DND-41 (cell line): ENCODE data around the gene SDHB.

Source experiments
- ATAC-seq: fragments of 200-7000 bp; cut with Tn5 transposase; 3 replicates; pipeline ENCODE4 v1.9.1; 2021; ENCODE audit warnings: low read depth; ENCODE audit not compliant: insufficient read depth
- DNase-seq: peaks from one replicate; pipeline ENCODE4 v3.0.0-alpha.2; 2020
- H2AFZ ChIP-seq: 2 replicates; pipeline ENCODE4 v1.6.0; 2012; ENCODE audit warnings: low read depth, low read length
- H3K27ac ChIP-seq: 2 replicates; pipeline ENCODE4 v1.5.1; 2012; ENCODE audit warnings: low read length, inconsistent platforms
- H3K27me3 ChIP-seq: fragments of 200-600 bp; sonication (generic); 2 replicates; pipeline ENCODE4 v1.6.0; 2012; ENCODE audit warnings: low read length, mild to moderate bottlenecking, inconsistent platforms; ENCODE audit not compliant: insufficient read depth, poor library complexity
- H3K36me3 ChIP-seq: 2 replicates; pipeline ENCODE4 v1.5.1; 2012; ENCODE audit warnings: low read length, inconsistent platforms; ENCODE audit not compliant: insufficient read depth
- H3K4me1 ChIP-seq: 2 replicates; pipeline ENCODE4 v1.5.1; 2012; ENCODE audit warnings: mild to moderate bottlenecking, low read length; ENCODE audit not compliant: insufficient read depth
- H3K4me2 ChIP-seq: 2 replicates; pipeline ENCODE4 v1.6.0; 2012; ENCODE audit warnings: mild to moderate bottlenecking, moderate library complexity, low read length, inconsistent platforms; ENCODE audit not compliant: insufficient read depth
- H3K4me3 ChIP-seq, 2 experiments: fragments of 200-600 bp in 1 of 2; shearing (Covaris generic) in 1 of 2; 2 replicates each; pipeline ENCODE4 v1.5.1; 2012 to 2016; ENCODE audit warnings: inconsistent platforms in 2 of 2, low read length in 2 of 2, mild to moderate bottlenecking in 2 of 2, low read depth in 1 of 2, moderate library complexity in 1 of 2
- H3K79me2 ChIP-seq: 2 replicates; pipeline ENCODE4 v1.6.0; 2012; ENCODE audit warnings: low read length, inconsistent platforms; ENCODE audit not compliant: insufficient read depth
- H3K9ac ChIP-seq: 2 replicates; pipeline ENCODE4 v1.6.0; 2012; ENCODE audit warnings: low read depth, mild to moderate bottlenecking, inconsistent platforms, low read length, moderate library complexity
- H3K9me3 ChIP-seq: 2 replicates; pipeline ENCODE4 v1.5.1; 2012; ENCODE audit warnings: low read length, moderate library complexity, mild to moderate bottlenecking, inconsistent platforms; ENCODE audit not compliant: insufficient read depth, severe bottlenecking
- H4K20me1 ChIP-seq: 2 replicates; pipeline ENCODE4 v1.6.0; 2012; ENCODE audit warnings: low read length; ENCODE audit not compliant: insufficient read depth
- EZH2 ChIP-seq: IDR thresholded peaks from 3 replicates; pipeline ENCODE4 v1.6.1; 2012; ENCODE audit warnings: borderline replicate concordance, low read depth, mild to moderate bottlenecking, moderate library complexity, low read length, inconsistent platforms; ENCODE audit not compliant: severe bottlenecking
- TF ChIP-seq, protein P1 (sequence below): IDR thresholded peaks from 2 replicates; pipeline ENCODE4 v1.5.1; 2012; ENCODE audit warnings: borderline replicate concordance, low read length, moderate library complexity, mild to moderate bottlenecking; ENCODE audit not compliant: poor library complexity, severe bottlenecking; ENCODE audit errors: extremely low read depth

SDHB gene

DNA sequence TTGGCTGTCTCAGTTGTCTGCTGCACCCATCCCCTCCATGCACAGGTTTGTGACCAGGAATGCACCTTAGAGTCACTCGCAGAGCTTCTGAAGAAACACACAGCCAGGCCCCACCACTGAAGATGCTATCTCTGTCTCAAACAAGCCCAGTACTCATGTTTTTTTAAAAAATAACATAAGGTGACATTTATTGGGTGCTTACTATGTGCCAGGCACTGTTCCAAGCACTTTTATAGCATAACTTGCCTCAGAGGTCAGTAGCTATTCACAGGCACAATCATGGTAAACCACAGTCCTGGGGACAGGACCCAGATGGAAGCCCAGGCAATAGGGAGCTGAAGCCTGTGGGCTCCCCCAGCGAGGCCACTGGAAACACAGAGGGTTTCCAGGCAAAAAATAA, 33.3 kb downstream of the SDHB start:
- ATAC-seq = no peak
- no peak overlapping the region for H3K27ac ChIP-seq

DNA sequence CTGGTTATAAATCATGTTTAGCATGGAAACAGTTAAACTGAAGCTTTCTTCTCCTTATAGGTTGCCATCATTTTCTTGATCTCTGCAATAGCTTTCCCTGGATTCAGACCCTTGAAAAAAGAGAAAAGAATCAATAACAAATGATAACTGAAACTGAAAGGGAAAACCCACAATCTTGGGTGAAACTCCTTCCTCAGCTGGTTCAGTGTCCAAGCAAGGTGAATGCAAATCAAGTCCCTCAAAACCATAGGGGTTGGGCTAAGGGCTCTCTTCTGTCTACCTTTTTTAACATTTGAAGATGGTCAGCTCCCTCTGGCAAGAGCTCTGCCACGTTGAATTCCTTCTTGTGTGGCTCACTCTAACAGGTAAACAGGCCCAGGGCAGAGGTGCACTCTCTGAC, 35.0 kb downstream of the SDHB start:
- peaks cover 59% of the 10 kb centered on the region for H3K36me3 ChIP-seq
- no peak for TF ChIP-seq EZH2
- TF ChIP-seq, protein P1, sequence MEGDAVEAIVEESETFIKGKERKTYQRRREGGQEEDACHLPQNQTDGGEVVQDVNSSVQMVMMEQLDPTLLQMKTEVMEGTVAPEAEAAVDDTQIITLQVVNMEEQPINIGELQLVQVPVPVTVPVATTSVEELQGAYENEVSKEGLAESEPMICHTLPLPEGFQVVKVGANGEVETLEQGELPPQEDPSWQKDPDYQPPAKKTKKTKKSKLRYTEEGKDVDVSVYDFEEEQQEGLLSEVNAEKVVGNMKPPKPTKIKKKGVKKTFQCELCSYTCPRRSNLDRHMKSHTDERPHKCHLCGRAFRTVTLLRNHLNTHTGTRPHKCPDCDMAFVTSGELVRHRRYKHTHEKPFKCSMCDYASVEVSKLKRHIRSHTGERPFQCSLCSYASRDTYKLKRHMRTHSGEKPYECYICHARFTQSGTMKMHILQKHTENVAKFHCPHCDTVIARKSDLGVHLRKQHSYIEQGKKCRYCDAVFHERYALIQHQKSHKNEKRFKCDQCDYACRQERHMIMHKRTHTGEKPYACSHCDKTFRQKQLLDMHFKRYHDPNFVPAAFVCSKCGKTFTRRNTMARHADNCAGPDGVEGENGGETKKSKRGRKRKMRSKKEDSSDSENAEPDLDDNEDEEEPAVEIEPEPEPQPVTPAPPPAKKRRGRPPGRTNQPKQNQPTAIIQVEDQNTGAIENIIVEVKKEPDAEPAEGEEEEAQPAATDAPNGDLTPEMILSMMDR = no peak
- DNase-seq (no peak), ATAC-seq (no peak)
- no peaks in the 10 kb centered on the region for H3K9me3 ChIP-seq
- no peak overlapping the region for H3K4me2 ChIP-seq
- no peaks in the 10 kb centered on the region for H3K27me3 ChIP-seq
- H3K4me3 ChIP-seq = no peak overlapping the region
- H3K9ac ChIP-seq = no peak overlapping the region
- H3K27ac ChIP-seq = no peak overlapping the region
- H2AFZ ChIP-seq = no peak overlapping the region
- no peaks in the 10 kb centered on the region for H3K4me1 ChIP-seq
- no peaks in the 10 kb centered on the region for H4K20me1 ChIP-seq
- no peaks in the 10 kb centered on the region for H3K79me2 ChIP-seq

More for the DNA sequence above, 33.3 kb downstream of the SDHB start:
- Histone ChIP-seq H3K4me3 (no peak overlapping the region), H3K9ac (no peak overlapping the region), H4K20me1 (no peaks in the 10 kb centered on the region), H3K36me3 (peaks cover 71% of the 10 kb centered on the region), H3K79me2 (no peaks in the 10 kb centered on the region), H3K4me1 (no peaks in the 10 kb centered on the region), H3K27me3 (no peaks in the 10 kb centered on the region), H3K9me3 (no peaks in the 10 kb centered on the region), H3K4me2 (no peak overlapping the region), H2AFZ (no peak overlapping the region)
- DNase-seq = no peak
- TF ChIP-seq, protein P1 = no peak
- no peak for TF ChIP-seq EZH2

DNA sequence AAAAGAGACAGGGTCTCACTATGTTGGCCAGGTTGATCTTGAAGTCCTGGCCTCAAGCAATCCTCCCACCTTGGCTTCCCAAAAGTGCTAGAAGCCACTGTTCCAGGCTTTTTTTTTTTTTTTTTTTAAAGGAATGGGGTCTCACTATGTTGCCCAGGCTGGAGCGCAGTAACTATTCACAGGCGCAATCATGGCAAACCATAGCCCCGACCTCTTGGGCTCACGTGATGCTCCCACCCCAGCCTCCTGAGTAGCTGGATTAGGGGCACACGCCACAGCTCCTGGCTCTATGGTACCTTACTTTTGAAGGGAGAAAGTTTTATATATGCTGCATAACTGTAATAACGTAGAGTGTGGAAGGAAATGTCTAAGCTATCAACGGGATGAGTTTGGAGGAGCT, 36.4 kb downstream of the SDHB start:
- DNase-seq (no peak), ATAC-seq (no peak)
- TF ChIP-seq, protein P1 = no peak
- TF ChIP-seq EZH2 = no peak
- Histone ChIP-seq H3K4me3 (no peak overlapping the region), H3K4me1 (peaks cover 1% of the 10 kb centered on the region; the same call in 1 of the 2 replicates), H3K36me3 (peaks cover 45% of the 10 kb centered on the region), H3K9me3 (no peaks in the 10 kb centered on the region), H3K9ac (no peak overlapping the region), H3K79me2 (no peaks in the 10 kb centered on the region), H2AFZ (no peak overlapping the region), H4K20me1 (no peaks in the 10 kb centered on the region), H3K4me2 (no peak overlapping the region), H3K27me3 (no peaks in the 10 kb centered on the region), H3K27ac (no peak overlapping the region)

DNA sequence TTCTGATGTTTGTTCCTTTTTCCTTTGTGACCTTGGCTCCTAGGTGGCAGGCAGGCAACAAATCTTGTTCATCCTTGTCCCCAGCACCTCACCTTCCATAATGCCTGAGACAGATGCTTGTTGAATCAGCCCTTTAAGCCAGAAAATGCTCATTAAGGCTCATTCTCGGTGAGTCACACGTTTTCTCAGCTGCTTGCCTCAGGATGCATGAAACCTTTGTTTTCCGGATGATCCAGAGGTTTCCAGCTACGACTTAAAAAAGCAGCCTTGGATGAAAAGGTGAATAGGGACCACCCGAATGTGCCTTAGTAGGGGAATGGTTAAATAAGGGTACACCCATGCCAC, 37.5 kb downstream of the SDHB start:
- H3K36me3 ChIP-seq = peaks cover 33% of the 10 kb centered on the region
- no peak overlapping the region for H3K4me3 ChIP-seq
- ATAC-seq (no peak), DNase-seq (no peak)
- H3K9ac ChIP-seq = no peak overlapping the region
- H2AFZ ChIP-seq = no peak overlapping the region
- no peaks in the 10 kb centered on the region for H3K27me3 ChIP-seq
- no peaks in the 10 kb centered on the region for H4K20me1 ChIP-seq
- H3K4me1 ChIP-seq = peaks cover 7% of the 10 kb centered on the region
- peaks cover under 1% of the 10 kb centered on the region; the same call in 1 of the 2 replicates for H3K79me2 ChIP-seq
- TF ChIP-seq, protein P1 = no peak
- no peak for TF ChIP-seq EZH2
- H3K9me3 ChIP-seq = no peaks in the 10 kb centered on the region
- H3K4me2 ChIP-seq = no peak overlapping the region
- H3K27ac ChIP-seq = no peak overlapping the region
